IMR-90 (cell line): Measurements from ENCODE around the gene PRPF6. TPM values are rescaled to one million over a fixed set of nuclear protein-coding genes. Genes with fewer than 3 reads are reported as not detected.

Experiments used
- ATAC-seq: fragments of 200-7000 bp; cut with Tn5 transposase; 2 replicates; pipeline ENCODE4 v1.9.1; 2020; ENCODE audit warnings: low read depth, mild to moderate bottlenecking, moderate library complexity
- BruUV-seq: library from RNA; stranded (reverse); fragments of 400-500 nt; replicated peaks from 2 replicates; lab custom pipeline; 2021; lab: Mats Ljungman, UMichigan
- CTCF ChIA-PET: fragments of 300-600 bp; formaldehyde crosslinking; extraction: SDS; loops from one replicate; lab custom pipeline; 2021; ENCODE audit warnings: antibody characterized with exemption; lab: Yijun Ruan, JAX
- POLR2A ChIA-PET: fragments of 300-600 bp; sonication (Branson Sonifier 250); formaldehyde crosslinking; loops from one replicate; lab custom pipeline; 2022; ENCODE audit warnings: antibody characterized with exemption; ENCODE audit not compliant: unreplicated experiment; lab: Charles Lee
- DNase-seq: peaks from one replicate; pipeline ENCODE4 v3.0.0; 2013
- H2AFZ ChIP-seq: replicated peaks from 2 replicates; pipeline ENCODE3; 2013; ENCODE audit warnings: low read length, mild to moderate bottlenecking; ENCODE audit not compliant: poor library complexity
- H2AK5ac ChIP-seq: 2 replicates; pipeline ENCODE4 v1.6.1; 2013; ENCODE audit warnings: low read depth, low read length, inconsistent platforms
- H2AK9ac ChIP-seq: replicated peaks from 2 replicates; pipeline ENCODE3; 2013; ENCODE audit warnings: mild to moderate bottlenecking, low read depth, low read length, moderate library complexity; ENCODE audit not compliant: poor library complexity
- H2BK120ac ChIP-seq: 2 replicates; pipeline ENCODE4 v1.6.1; 2013; ENCODE audit warnings: low read depth, low read length, inconsistent platforms
- H2BK15ac ChIP-seq: 3 replicates; pipeline ENCODE4 v1.6.1; 2013; ENCODE audit warnings: low read depth, low read length, inconsistent platforms
- H2BK20ac ChIP-seq: 2 replicates; pipeline ENCODE4 v1.6.1; 2013; ENCODE audit warnings: low read depth, mild to moderate bottlenecking, inconsistent platforms, low read length, moderate library complexity
- H2BK5ac ChIP-seq: 2 replicates; pipeline ENCODE4 v1.6.1; 2013; ENCODE audit warnings: mild to moderate bottlenecking, low read depth, low read length, inconsistent platforms; ENCODE audit not compliant: poor library complexity, severe bottlenecking
- H3K14ac ChIP-seq: replicated peaks from 2 replicates; pipeline ENCODE4 v1.6.1; 2013; ENCODE audit warnings: low read depth, low read length, inconsistent platforms
- H3K18ac ChIP-seq: 2 replicates; pipeline ENCODE4 v1.6.1; 2013; ENCODE audit warnings: low read depth, low read length, control low read depth
- H3K23ac ChIP-seq: 2 replicates; pipeline ENCODE4 v1.6.1; 2013; ENCODE audit warnings: low read depth, low read length, inconsistent platforms
- H3K27ac ChIP-seq: 2 replicates; pipeline ENCODE4 v1.5.1; 2013; ENCODE audit warnings: mild to moderate bottlenecking, control low read depth, low read length; ENCODE audit not compliant: insufficient read depth
- H3K27me3 ChIP-seq: 2 replicates; pipeline ENCODE4 v1.6.1; 2013; ENCODE audit warnings: low read length; ENCODE audit not compliant: control insufficient read depth, insufficient read depth
- H3K36me3 ChIP-seq: 2 replicates; pipeline ENCODE4 v1.6.1; 2013; ENCODE audit warnings: low read length, mixed read lengths; ENCODE audit not compliant: control insufficient read depth, insufficient read depth
- H3K4ac ChIP-seq: 2 replicates; pipeline ENCODE4 v1.6.1; 2013; ENCODE audit warnings: low read depth, low read length, inconsistent platforms
- H3K4me1 ChIP-seq: 2 replicates; pipeline ENCODE4 v1.6.1; 2013; ENCODE audit warnings: low read length, mixed read lengths; ENCODE audit not compliant: control insufficient read depth, insufficient read depth
- H3K4me2 ChIP-seq: 2 replicates; pipeline ENCODE4 v1.6.1; 2013; ENCODE audit warnings: low read depth, mild to moderate bottlenecking, control low read depth, low read length, moderate library complexity
- H3K4me3 ChIP-seq: 2 replicates; pipeline ENCODE4 v1.5.1; 2013; ENCODE audit warnings: low read depth, mild to moderate bottlenecking, control low read depth, low read length, moderate library complexity; ENCODE audit not compliant: insufficient read depth
- H3K56ac ChIP-seq: 2 replicates; pipeline ENCODE4 v1.6.1; 2013; ENCODE audit warnings: low read length, inconsistent platforms; ENCODE audit not compliant: insufficient read depth; ENCODE audit errors: extremely low read depth
- H3K79me1 ChIP-seq, 2 experiments: 2 replicates each; pipeline ENCODE4 v1.6.1; 2013; ENCODE audit warnings: low read length in 2 of 2, inconsistent platforms in 1 of 2, low read depth in 1 of 2
- H3K9ac ChIP-seq: 2 replicates; pipeline ENCODE4 v1.6.1; 2013; ENCODE audit warnings: low read depth, low read length, control low read depth
- H3K9me1 ChIP-seq: 2 replicates; pipeline ENCODE4 v1.6.1; 2013; ENCODE audit warnings: low read length, inconsistent platforms; ENCODE audit not compliant: insufficient read depth
- H3K9me3 ChIP-seq: 2 replicates; pipeline ENCODE4 v1.6.1; 2013; ENCODE audit warnings: low read length; ENCODE audit not compliant: control insufficient read depth, insufficient read depth
- H4K20me1 ChIP-seq: 2 replicates; pipeline ENCODE4 v1.6.1; 2013; ENCODE audit warnings: low read length, inconsistent platforms; ENCODE audit not compliant: insufficient read depth
- H4K5ac ChIP-seq: 2 replicates; pipeline ENCODE4 v1.6.1; 2013; ENCODE audit warnings: mild to moderate bottlenecking, low read depth, low read length, control low read depth
- H4K8ac ChIP-seq, 2 experiments: 2 replicates each; pipeline ENCODE4 v1.6.1; 2013; ENCODE audit warnings: low read depth in 2 of 2, low read length in 2 of 2, control low read depth in 1 of 2, inconsistent platforms in 1 of 2
- H4K91ac ChIP-seq: 2 replicates; pipeline ENCODE4 v1.6.1; 2013; ENCODE audit warnings: low read depth, low read length, inconsistent platforms; ENCODE audit not compliant: insufficient read depth
- BHLHE40 ChIP-seq: fragments of 150-350 bp; IDR thresholded peaks from 2 replicates; pipeline ENCODE4 v1.6.1; 2016; ENCODE audit warnings: mild to moderate bottlenecking, low read depth, low read length
- CEBPB ChIP-seq: IDR thresholded peaks from 2 replicates; pipeline ENCODE4 v1.6.1; 2012; ENCODE audit warnings: low read depth, low read length, improper control_type of control experiment
- CHD1 ChIP-seq: IDR thresholded peaks from 2 replicates; pipeline ENCODE4 v1.6.1; 2012; ENCODE audit warnings: low read depth, low read length, improper control_type of control experiment
- ELK1 ChIP-seq: fragments of 150-350 bp; IDR thresholded peaks from 2 replicates; pipeline ENCODE4 v1.6.1; 2016; ENCODE audit warnings: low read depth, mild to moderate bottlenecking, low read length, moderate library complexity, borderline replicate concordance
- FOS ChIP-seq: fragments of 150-350 bp; IDR thresholded peaks from 2 replicates; pipeline ENCODE4 v1.6.1; 2016; ENCODE audit warnings: low read depth, low read length
- MAFK ChIP-seq: IDR thresholded peaks from 2 replicates; pipeline ENCODE4 v1.6.1; 2012; ENCODE audit warnings: low read depth, low read length, improper control_type of control experiment
- MAZ ChIP-seq: IDR thresholded peaks from 2 replicates; pipeline ENCODE4 v1.6.1; 2012; ENCODE audit warnings: low read depth, mild to moderate bottlenecking, low read length, improper control_type of control experiment, moderate library complexity, borderline replicate concordance
- MXI1 ChIP-seq: IDR thresholded peaks from 2 replicates; pipeline ENCODE4 v1.6.1; 2012; ENCODE audit warnings: low read depth, mild to moderate bottlenecking, low read length, moderate library complexity, borderline replicate concordance
- NFE2L2 ChIP-seq: fragments of 150-350 bp; IDR thresholded peaks from 2 replicates; pipeline ENCODE4 v1.6.1; 2016; ENCODE audit warnings: low read depth, mild to moderate bottlenecking, low read length
- POLR2A ChIP-seq: IDR thresholded peaks from 2 replicates; pipeline ENCODE4 v1.6.1; 2012; ENCODE audit warnings: mild to moderate bottlenecking, low read depth, low read length
- RAD21 ChIP-seq: IDR thresholded peaks from 2 replicates; pipeline ENCODE4 v1.6.1; 2012; ENCODE audit warnings: low read length, improper control_type of control experiment
- RFX5 ChIP-seq: IDR thresholded peaks from 2 replicates; pipeline ENCODE4 v1.8.0; 2012; ENCODE audit warnings: low read depth, mild to moderate bottlenecking, low read length, moderate library complexity
- SMC3 ChIP-seq: fragments of 150-350 bp; IDR thresholded peaks from 2 replicates; pipeline ENCODE4 v1.6.1; 2016; ENCODE audit warnings: low read depth, mild to moderate bottlenecking, antibody characterized with exemption, low read length, moderate library complexity
- USF2 ChIP-seq: fragments of 150-350 bp; IDR thresholded peaks from 2 replicates; pipeline ENCODE4 v1.6.1; 2017; ENCODE audit warnings: mild to moderate bottlenecking, antibody characterized with exemption, low read length, low read depth
- WGBS, 2 experiments: methylation state at CpG; one replicate each; pipeline versions ENCODE4 v1.1.5 to v1.1.7; 2013; ENCODE audit warnings: missing lambda C conversion rate in 2 of 2; ENCODE audit not compliant: insufficient read length in 1 of 2; ENCODE audit errors: extremely low coverage in 2 of 2; 5-methylcytosine and 5-hydroxymethylcytosine counted together
- dilution Hi-C: fragments of 300-500 bp; cut with HindIII; formaldehyde crosslinking; loops from one replicate; pipeline ENCODE4 v1.14.3; 2018; ENCODE audit warnings: low sequenced_read_pairs; ENCODE audit not compliant: unreplicated experiment
- in situ Hi-C: fragments of 300-500 bp; cut with MboI; formaldehyde crosslinking; loops from 3 replicates; pipeline ENCODE4 v1.14.3; 2019; ENCODE audit warnings: low sequenced_read_pairs, inconsistent platforms, mixed read lengths
- intact Hi-C: fragments of 100-400 bp; cut with micrococcal nuclease; formaldehyde crosslinking; loops from 2 replicates; pipeline ENCODE4 v1.10.0; 2022
- polyA plus RNA-seq, 3 experiments: library from polyadenylated mRNA; depleted of rRNA; stranded (reverse); fragments of >200 nt; gene quantifications; 2 replicates each; pipeline ENCODE4 v1.2.3, GENCODE V29; 2012; ENCODE audit warnings: low replicate concordance in 1 of 3
- total RNA-seq: library from RNA; depleted of rRNA; stranded (reverse); fragments of >200 nt; gene quantifications from 2 replicates; pipeline ENCODE4 v1.2.3, GENCODE V29; 2012
- TF ChIP-seq, protein P1 (sequence below): conservative IDR thresholded peaks from 2 replicates; pipeline ENCODE4 v1.5.1; 2012; ENCODE audit warnings: mild to moderate bottlenecking, low read depth, low read length, improper control_type of control experiment

Gene PRPF6
- total and polyA plus RNA-seq, 2 of the 4 experiments (the other 2 are of a cell fraction) = 43.5 to 71.3 TPM

DNA sequence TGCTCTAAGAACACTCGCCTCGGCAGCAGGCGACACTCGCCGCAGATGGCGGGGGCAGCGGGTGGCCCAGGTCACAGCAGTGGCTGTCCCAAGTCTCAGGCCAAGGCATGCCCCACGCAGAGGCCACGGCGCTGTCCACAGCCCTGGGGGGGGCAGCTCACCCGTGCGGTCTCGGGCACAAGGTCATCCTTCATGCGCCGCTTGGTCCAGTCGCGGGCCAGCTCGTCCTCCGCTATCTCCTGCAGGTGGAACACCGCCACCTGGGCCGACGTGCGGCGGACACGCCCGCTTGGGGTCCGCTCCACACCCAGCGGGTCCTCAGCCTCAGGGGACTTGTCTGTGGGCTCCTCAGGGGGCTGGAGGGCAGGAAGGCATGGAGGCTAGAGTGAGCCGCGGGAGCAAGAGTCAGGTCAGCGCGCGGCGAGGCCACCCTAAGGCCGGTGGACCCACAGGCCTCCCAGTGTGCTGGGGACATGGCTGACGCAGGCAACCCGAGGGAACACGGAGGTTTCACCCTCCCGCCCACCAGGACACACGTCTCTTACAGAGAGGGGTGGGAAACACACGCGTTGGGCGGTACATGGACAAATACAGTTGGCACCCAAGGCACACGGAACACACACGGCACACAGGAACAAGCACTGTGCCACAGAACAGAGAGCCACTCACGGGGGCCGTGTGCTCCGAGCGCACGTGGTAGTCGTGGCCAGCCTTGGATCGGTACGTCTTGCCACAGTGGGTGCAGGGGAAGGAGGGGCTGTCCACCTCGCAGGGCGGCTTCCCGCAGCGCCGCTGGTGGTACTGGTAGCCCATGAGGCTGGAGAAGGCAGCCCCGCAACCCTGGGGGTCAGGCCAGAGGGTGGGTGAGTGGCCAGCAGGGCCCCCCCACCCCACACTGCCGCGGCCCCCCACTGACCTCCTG, 18.2 kb upstream of the PRPF6 start:
- ChIA-PET POLR2A (no interaction called here), CTCF (no interaction called here)
- Histone ChIP-seq H3K56ac (no peak overlapping the region), H3K4me2 (no peak overlapping the region), H3K9me3 (no peaks in the 10 kb centered on the region), H3K4me1 (peaks cover 2% of the 10 kb centered on the region; the same call in 1 of the 2 replicates), H2BK120ac (no peak overlapping the region), H4K91ac (no peak overlapping the region), H3K4me3 (no peak overlapping the region), H2AK9ac (no peak overlapping the region), H3K36me3 (peaks cover 65% of the 10 kb centered on the region), H3K18ac (no peak overlapping the region), H2AK5ac (no peak overlapping the region), H3K79me1 (peaks cover 0 to 10% of the 10 kb centered on the region in 2 experiments; a peak in 3 of 4 replicates), H3K27ac (no peak overlapping the region), H3K23ac (no peak overlapping the region), H3K27me3 (no peaks in the 10 kb centered on the region), H4K8ac (no peak overlapping the region), H2BK20ac (no peak overlapping the region), H4K5ac (no peak overlapping the region), H2BK15ac (no peak overlapping the region), H2BK5ac (no peak overlapping the region), H3K14ac (no peak overlapping the region), H4K20me1 (no peaks in the 10 kb centered on the region; the same call in none of the 2 replicates), H3K9ac (no peak overlapping the region), H2AFZ (peak overlapping the region; percentile 51), H3K9me1 (no peaks in the 10 kb centered on the region), H3K4ac (no peak overlapping the region)
- 94% methylated on average over 28 of the region's 61 CpGs; no CpG with 5 or more reads in 1 of the 2 experiments for WGBS, 2 experiments
- no peak for ATAC-seq
- no peak for DNase-seq
- in situ Hi-C loops (no loop called here), dilution Hi-C loops (no loop called here), intact Hi-C loops (no loop called here)
- BruUV-seq = no TSS peak
- TF ChIP-seq CEBPB (no peak), SMC3 (no peak), BHLHE40 (no peak), CHD1 (no peak), RAD21 (no peak), MAZ (no peak), NFE2L2 (no peak), MXI1 (no peak), FOS (no peak), RFX5 (no peak), MAFK (no peak), ELK1 (no peak), POLR2A (no peak), USF2 (no peak)
- TF ChIP-seq, protein P1, sequence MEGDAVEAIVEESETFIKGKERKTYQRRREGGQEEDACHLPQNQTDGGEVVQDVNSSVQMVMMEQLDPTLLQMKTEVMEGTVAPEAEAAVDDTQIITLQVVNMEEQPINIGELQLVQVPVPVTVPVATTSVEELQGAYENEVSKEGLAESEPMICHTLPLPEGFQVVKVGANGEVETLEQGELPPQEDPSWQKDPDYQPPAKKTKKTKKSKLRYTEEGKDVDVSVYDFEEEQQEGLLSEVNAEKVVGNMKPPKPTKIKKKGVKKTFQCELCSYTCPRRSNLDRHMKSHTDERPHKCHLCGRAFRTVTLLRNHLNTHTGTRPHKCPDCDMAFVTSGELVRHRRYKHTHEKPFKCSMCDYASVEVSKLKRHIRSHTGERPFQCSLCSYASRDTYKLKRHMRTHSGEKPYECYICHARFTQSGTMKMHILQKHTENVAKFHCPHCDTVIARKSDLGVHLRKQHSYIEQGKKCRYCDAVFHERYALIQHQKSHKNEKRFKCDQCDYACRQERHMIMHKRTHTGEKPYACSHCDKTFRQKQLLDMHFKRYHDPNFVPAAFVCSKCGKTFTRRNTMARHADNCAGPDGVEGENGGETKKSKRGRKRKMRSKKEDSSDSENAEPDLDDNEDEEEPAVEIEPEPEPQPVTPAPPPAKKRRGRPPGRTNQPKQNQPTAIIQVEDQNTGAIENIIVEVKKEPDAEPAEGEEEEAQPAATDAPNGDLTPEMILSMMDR = no peak
